Testis (tissue), 3 donors: ENCODE measurements around the gene SIN3B. TPM values are rescaled to one million over a fixed set of nuclear protein-coding genes. Genes with fewer than 3 reads are reported as not detected.

ENCODE experiments used
- DNase-seq: peaks from one replicate; pipeline ENCODE4 v3.0.0-alpha.2; 2019
- H3K27ac ChIP-seq, 2 donors: fragments of 200-600 bp; sonication (generic); one replicate each; pipeline ENCODE4 v1.5.1; 2019
- H3K27me3 ChIP-seq: fragments of 200-600 bp; sonication (generic); one replicate; pipeline ENCODE4 v1.5.1; 2019
- H3K36me3 ChIP-seq: fragments of 200-600 bp; sonication (generic); one replicate; pipeline ENCODE4 v1.5.1; 2017; ENCODE audit warnings: low read depth; ENCODE audit errors: missing control alignments
- H3K4me1 ChIP-seq: fragments of 200-600 bp; sonication (generic); one replicate; pipeline ENCODE4 v1.5.1; 2019
- H3K4me3 ChIP-seq, 2 donors: fragments of 200-600 bp; sonication (generic); one replicate each; pipeline ENCODE4 v1.5.1; 2017 to 2019
- H3K9me3 ChIP-seq: fragments of 200-600 bp; sonication (generic); one replicate; pipeline ENCODE4 v1.5.1; 2017
- POLR2A ChIP-seq: fragments of 450-650 bp; IDR thresholded peaks from one replicate; pipeline ENCODE4 v1.6.1; 2017; ENCODE audit warnings: antibody characterized with exemption, mild to moderate bottlenecking, moderate library complexity
- WGBS, 2 donors: methylation state at CpG; one replicate each; pipeline ENCODE4 v1.1.5; 2018; 5-methylcytosine and 5-hydroxymethylcytosine counted together
- intact Hi-C: fragments of 100-400 bp; cut with DNase I; formaldehyde crosslinking; loops from one replicate; pipeline ENCODE4 v1.15.1; 2023; ENCODE audit warnings: low total_unique reads
- polyA plus RNA-seq: library from polyadenylated mRNA; stranded (reverse); fragments of 350-450 nt; fragmentation: Illumina TruSeq; extraction: RNeasy Lipid Tissue Mini Kit (QIAGEN cat#74804); gene quantifications from one replicate; pipeline ENCODE4 v1.2.3, GENCODE V29; 2014; ENCODE audit warnings: low read depth, low replicate concordance; ENCODE audit not compliant: insufficient read depth
- total RNA-seq, 2 donors: library from RNA; depleted of rRNA; stranded (reverse); fragments of >200 nt; gene quantifications; one replicate each; pipeline ENCODE4 v1.2.3, GENCODE V29; 2016
- TF ChIP-seq, protein P1 (sequence below), 3 experiments: fragments of 450-650 bp in 2 of 3; fragments of 200-600 bp in 1 of 3; sonication (generic) in 1 of 3; IDR thresholded peaks; one replicate each; pipeline ENCODE4 v1.5.1; 2016 to 2019; ENCODE audit warnings: antibody characterized with exemption in 3 of 3, mild to moderate bottlenecking in 2 of 3, moderate library complexity in 1 of 3

The SIN3B gene
- total and polyA plus RNA-seq, 3 donors from 2014 or later = 70.6 to 283 (median 231) TPM

DNA sequence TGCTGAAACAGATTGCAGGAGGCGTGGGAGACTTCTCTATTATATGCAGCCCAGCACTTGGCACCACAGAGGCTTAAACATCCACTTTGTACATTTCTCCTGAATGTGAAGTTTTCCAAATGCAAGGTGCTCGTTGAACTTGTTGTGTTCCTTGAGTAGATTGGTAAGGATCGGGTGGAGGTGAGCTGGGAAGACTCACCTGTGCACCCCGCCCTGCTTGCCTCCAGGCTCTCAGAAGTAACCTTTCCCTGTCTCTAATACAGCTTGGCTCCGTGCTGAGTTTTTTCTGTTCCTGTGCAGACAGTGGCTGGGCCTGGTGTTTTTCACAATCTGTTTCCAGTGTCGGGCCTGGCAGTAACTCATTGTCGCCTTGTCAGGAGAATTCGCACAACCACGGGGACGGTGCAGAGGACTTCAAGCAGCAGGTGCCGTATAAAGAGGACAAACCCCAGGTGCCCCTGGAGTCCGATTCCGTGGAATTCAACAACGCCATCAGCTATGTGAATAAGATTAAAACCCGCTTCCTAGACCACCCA is 12.3 kb downstream of the SIN3B start:
- TF ChIP-seq, protein P1, sequence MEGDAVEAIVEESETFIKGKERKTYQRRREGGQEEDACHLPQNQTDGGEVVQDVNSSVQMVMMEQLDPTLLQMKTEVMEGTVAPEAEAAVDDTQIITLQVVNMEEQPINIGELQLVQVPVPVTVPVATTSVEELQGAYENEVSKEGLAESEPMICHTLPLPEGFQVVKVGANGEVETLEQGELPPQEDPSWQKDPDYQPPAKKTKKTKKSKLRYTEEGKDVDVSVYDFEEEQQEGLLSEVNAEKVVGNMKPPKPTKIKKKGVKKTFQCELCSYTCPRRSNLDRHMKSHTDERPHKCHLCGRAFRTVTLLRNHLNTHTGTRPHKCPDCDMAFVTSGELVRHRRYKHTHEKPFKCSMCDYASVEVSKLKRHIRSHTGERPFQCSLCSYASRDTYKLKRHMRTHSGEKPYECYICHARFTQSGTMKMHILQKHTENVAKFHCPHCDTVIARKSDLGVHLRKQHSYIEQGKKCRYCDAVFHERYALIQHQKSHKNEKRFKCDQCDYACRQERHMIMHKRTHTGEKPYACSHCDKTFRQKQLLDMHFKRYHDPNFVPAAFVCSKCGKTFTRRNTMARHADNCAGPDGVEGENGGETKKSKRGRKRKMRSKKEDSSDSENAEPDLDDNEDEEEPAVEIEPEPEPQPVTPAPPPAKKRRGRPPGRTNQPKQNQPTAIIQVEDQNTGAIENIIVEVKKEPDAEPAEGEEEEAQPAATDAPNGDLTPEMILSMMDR (IDR thresholded peaks at IDR 0.05) = no peak
- no peak for TF ChIP-seq POLR2A
- Histone ChIP-seq H3K9me3 (no peaks in the 10 kb centered on the region), H3K4me1 (peaks cover 47% of the 10 kb centered on the region), H3K4me3 (no peak overlapping the region), H3K27ac (peak overlapping the region in 1 of 2 donors; percentile 16), H3K27me3 (no peaks in the 10 kb centered on the region), H3K36me3 (no peaks in the 10 kb centered on the region)
- peak; percentile 69 for DNase-seq
- 70 to 77% methylated on average over 15 of the region's 15 CpGs for WGBS, 2 donors
- intact Hi-C loops = no loop called here

DNA sequence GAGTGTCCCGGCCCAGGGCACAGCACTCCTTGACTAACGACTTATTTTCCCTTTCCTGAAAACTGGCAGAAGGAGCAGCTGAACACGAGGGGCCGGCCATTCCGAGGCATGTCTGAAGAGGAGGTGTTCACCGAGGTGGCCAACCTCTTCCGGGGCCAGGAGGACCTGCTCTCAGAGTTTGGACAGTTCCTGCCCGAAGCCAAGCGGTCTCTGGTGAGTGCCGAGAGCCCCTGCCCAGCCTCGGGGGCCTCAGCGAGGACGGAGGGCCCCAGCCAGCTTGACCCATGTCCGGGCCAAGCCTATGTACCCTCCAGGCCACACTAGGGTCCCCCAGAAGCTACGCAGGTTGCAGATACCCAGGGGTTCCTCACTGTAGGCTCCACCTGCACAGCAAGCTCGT is 17.7 kb downstream of the SIN3B start:
- TF ChIP-seq, protein P1 (IDR thresholded peaks at IDR 0.05) = no peak
- no peak for TF ChIP-seq POLR2A
- WGBS, 2 donors = 90 to 100% methylated on average over 2 to 16 of the region's 16 CpGs
- Histone ChIP-seq H3K27ac (peak overlapping the region in 1 of 2 donors; percentile 33), H3K4me1 (peaks cover 19% of the 10 kb centered on the region), H3K27me3 (no peaks in the 10 kb centered on the region), H3K4me3 (no peak overlapping the region), H3K9me3 (no peaks in the 10 kb centered on the region), H3K36me3 (no peaks in the 10 kb centered on the region)
- intact Hi-C loops = no loop called here
- DNase-seq = no peak

DNA sequence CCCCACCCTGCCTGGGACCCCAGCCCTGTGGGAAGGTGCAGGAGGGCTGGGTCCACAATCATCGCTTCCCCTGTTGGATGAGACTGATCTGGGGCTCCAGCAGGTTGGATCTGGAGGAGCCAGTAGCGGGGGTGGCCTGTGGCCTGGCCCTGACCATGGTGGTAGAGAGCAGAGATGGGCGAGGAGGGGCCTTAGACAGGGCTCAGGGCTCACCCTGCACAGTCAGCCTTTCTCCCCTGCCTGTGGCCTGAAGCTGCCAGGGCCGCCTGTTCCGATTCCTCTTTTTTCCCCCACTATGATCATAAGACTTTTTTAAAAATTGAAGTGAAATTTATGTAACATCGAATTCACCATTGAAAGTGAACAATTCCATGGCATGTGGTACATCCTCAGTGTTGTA is 18.2 kb downstream of the SIN3B start:
- no peaks in the 10 kb centered on the region for H3K36me3 ChIP-seq
- H3K4me3 ChIP-seq = no peak overlapping the region
- 93% methylated on average over 5 to 6 of the region's 6 CpGs for WGBS, 2 donors
- H3K9me3 ChIP-seq = no peaks in the 10 kb centered on the region
- no peak for DNase-seq
- peak overlapping the region in 1 of 2 donors; percentile 36 for H3K27ac ChIP-seq
- TF ChIP-seq POLR2A = no peak
- TF ChIP-seq, protein P1 (IDR thresholded peaks at IDR 0.05) = no peak
- peaks cover 18% of the 10 kb centered on the region for H3K4me1 ChIP-seq
- no peaks in the 10 kb centered on the region for H3K27me3 ChIP-seq
- intact Hi-C loops = no loop called here

DNA sequence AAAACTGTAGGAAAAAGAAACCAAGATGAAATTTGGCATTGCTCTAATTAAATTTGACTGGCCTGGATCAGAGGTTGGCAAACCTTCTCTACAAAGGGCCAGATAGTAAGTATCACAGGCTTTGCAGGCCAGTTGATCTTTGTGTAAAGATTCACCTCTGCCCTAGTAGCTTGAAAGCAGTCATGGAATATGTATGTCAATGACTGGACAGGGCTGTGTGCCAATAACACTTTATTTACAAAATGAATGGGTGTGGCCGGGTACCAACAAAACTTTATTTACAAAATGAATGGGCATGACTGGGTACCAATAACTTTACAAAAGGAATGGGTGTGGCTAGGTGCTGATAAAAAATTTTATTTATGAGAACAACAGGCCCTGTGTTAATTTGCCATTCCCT is 20.0 kb downstream of the SIN3B start:
- Histone ChIP-seq H3K4me3 (no peak overlapping the region), H3K9me3 (no peaks in the 10 kb centered on the region), H3K36me3 (no peaks in the 10 kb centered on the region), H3K4me1 (peaks cover 23% of the 10 kb centered on the region), H3K27ac (no peak overlapping the region), H3K27me3 (no peaks in the 10 kb centered on the region)
- WGBS, 2 donors = 93 to 95% methylated on average over 1 of the region's 1 CpG
- TF ChIP-seq, protein P1 (IDR thresholded peaks at IDR 0.05) = no peak
- no peak for TF ChIP-seq POLR2A
- intact Hi-C loops = no loop called here
- no peak for DNase-seq

DNA sequence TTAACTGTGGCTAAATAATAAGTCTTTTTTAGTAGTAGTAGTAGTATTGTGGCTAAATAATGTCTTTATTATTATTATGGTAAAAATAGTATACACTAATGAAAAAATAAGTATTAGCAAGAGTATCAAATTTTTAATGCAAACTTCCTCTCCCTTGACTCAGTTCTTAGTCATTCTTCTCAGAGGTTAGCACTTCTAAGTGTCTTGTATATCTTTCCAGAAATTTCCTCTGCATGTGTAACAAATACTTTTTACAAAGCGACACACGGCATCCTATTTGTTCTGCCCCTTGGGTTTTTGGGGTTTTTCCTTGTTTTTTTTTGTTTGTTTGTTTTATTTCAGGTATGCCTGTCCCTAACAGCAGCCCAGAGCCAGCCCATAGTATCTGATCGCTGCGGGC is 20.9 kb downstream of the SIN3B start:
- intact Hi-C loops = no loop called here
- Histone ChIP-seq H3K27ac (no peak overlapping the region), H3K4me1 (peaks cover 18% of the 10 kb centered on the region), H3K36me3 (no peaks in the 10 kb centered on the region), H3K27me3 (no peaks in the 10 kb centered on the region), H3K4me3 (no peak overlapping the region), H3K9me3 (no peaks in the 10 kb centered on the region)
- DNase-seq = no peak
- TF ChIP-seq, protein P1 (IDR thresholded peaks at IDR 0.05) = no peak
- no peak for TF ChIP-seq POLR2A
- WGBS, 2 donors = 93 to 94% methylated on average over 4 of the region's 4 CpGs
